Measurements from ENCODE around the gene KIF3C. TPM values are rescaled to one million over a fixed set of nuclear protein-coding genes. Genes with fewer than 3 reads are reported as not detected.

Gene KIF3C
- total and polyA plus RNA-seq, 9 of the 15 experiments (the other 6 are each of a cell fraction or from before 2014, with no cell fraction given), result 0.69 to 6.7 (median 3.3) TPM

DNA sequence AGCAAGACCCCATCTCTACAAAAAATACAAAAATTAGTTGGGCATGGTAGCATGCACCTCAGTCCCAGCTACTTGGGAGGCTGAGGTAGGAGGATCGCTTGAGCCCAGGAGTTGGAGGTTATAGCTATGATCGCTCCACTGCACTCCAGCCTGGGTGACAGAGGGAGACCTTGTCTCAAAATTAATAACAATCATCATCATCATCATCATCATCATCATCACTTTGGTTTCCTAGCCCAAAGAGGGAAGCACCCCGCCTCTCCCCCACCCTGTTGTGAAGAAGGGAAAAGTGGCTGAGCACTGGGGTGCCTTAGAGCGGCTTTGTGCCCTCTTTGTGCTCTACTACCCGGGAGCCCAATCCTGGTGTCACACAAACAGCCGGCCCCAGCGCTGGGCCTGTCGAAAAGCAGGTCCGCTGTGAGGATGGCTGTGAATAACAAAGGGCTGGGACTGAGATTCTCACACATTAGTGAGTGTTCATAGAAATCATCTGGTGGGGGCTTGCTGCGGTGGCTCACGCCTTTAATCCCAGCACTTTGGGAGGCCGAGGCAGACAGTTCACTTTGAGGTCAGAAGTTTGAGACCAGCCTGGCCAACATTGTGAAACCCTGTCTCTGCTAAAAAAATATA is 61.4 kb downstream of the KIF3C start:
- H2AFZ ChIP-seq (ENCODE audit: low read depth, low read length), result no peak overlapping the region
- no peak overlapping the region for H3K9ac ChIP-seq (ENCODE audit: insufficient read depth in 1 of 2, low read depth in 2 of 2, low read length in 2 of 2)
- peaks cover 15 to 27% of the 10 kb centered on the region in 2 experiments; a peak in 4 of 5 replicates for H3K27me3 ChIP-seq (ENCODE audit: control insufficient read depth in 2 of 2, insufficient read depth in 2 of 2, low read length in 2 of 2)
- H3K4me1 ChIP-seq (replicated peaks in 1 of 2; ENCODE audit: control insufficient read depth in 2 of 2, insufficient read depth in 2 of 2, low read length in 2 of 2), result no peaks in the 10 kb centered on the region; a peak in 1 of 5 replicates
- no peak overlapping the region for H3K27ac ChIP-seq (ENCODE audit: extremely low read depth, low read depth, low read length)
- no peaks in the 10 kb centered on the region for H3K79me2 ChIP-seq (ENCODE audit: control insufficient read depth, insufficient read depth, low read length)
- ChIA-PET POLR2A (interaction anchor here (0.6 to 0.7 kb wide), 2 partner anchors 18 to 58 kb away, joined by 3 read pairs; no protein-coding TSS in a partner anchor), CTCF (ENCODE audit: low intra/inter-chr PET ratio) (no interaction called here)
- BruUV-seq (replicated peaks), result no TSS peak
- no peaks in the 10 kb centered on the region for H3K9me3 ChIP-seq (replicated peaks; ENCODE audit: control insufficient read depth, insufficient read depth, low read depth, low read length)
- no peaks in the 10 kb centered on the region for H3K36me3 ChIP-seq (ENCODE audit: control insufficient read depth, insufficient read depth, low read length)
- FAIRE-seq (no peak), ATAC-seq (no peak), DNase-seq (ENCODE audit: extremely low read depth in 1 of 4, low spot score in 3 of 4) (peak in 1 of 4 experiments; percentile 4)
- no peaks in the 10 kb centered on the region for H4K20me1 ChIP-seq (replicated peaks; ENCODE audit: control insufficient read depth, insufficient read depth, low read length)
- intact Hi-C loops (cut with micrococcal nuclease), result no loop called here
- H3K4me2 ChIP-seq (ENCODE audit: insufficient read depth, low read length), result no peak overlapping the region
- H3K4me3 ChIP-seq, result no peak overlapping the region
- in situ Hi-C loops (cut with MboI), result no loop called here
- WGBS (ENCODE audit: insufficient coverage, low coverage, missing lambda C conversion rate), result 13% methylated on average over 12 of the region's 12 CpGs
- no peaks in the 10 kb centered on the region for H3K9me1 ChIP-seq (ENCODE audit: control insufficient read depth, insufficient read depth, low read length)
- TF ChIP-seq SNIP1 (IDR thresholded peaks at IDR 0.05; ENCODE audit: low read depth), result no peak
- no peak for TF ChIP-seq TCF7 (IDR thresholded peaks at IDR 0.05; ENCODE audit: borderline replicate concordance)
- TF ChIP-seq CBX2 (IDR thresholded peaks at IDR 0.05; ENCODE audit: insufficient read depth, low read length, poor library complexity, severe bottlenecking), result no peak
- TF ChIP-seq ZNF830 (CRISPR knock-in tag; IDR thresholded peaks at IDR 0.05), result no peak
- TF ChIP-seq TBL1XR1 (IDR thresholded peaks at IDR 0.05; ENCODE audit: low read length in 2 of 2), result no peak
- TF ChIP-seq PHF20 (IDR thresholded peaks at IDR 0.05; ENCODE audit: partially characterized antibody), result no peak
- no peak for TF ChIP-seq TRIM25 (IDR thresholded peaks at IDR 0.05; ENCODE audit: borderline replicate concordance)
- no peak for TF ChIP-seq JUN (IDR thresholded peaks at IDR 0.05; ENCODE audit: borderline replicate concordance, low read depth, low read length)
- no peak for TF ChIP-seq JUN (CRISPR knock-in tag; IDR thresholded peaks at IDR 0.05; ENCODE audit: borderline replicate concordance)
- TF ChIP-seq, protein P1, sequence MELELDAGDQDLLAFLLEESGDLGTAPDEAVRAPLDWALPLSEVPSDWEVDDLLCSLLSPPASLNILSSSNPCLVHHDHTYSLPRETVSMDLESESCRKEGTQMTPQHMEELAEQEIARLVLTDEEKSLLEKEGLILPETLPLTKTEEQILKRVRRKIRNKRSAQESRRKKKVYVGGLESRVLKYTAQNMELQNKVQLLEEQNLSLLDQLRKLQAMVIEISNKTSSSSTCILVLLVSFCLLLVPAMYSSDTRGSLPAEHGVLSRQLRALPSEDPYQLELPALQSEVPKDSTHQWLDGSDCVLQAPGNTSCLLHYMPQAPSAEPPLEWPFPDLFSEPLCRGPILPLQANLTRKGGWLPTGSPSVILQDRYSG (tag; conservative IDR thresholded peaks at IDR 0.05; ENCODE audit: low read depth), result no peak
- TF ChIP-seq ZNF444 (CRISPR knock-in tag; IDR thresholded peaks at IDR 0.05), result no peak
